ENCODE results near the gene C3AR1. TPM values are rescaled to one million over a fixed set of nuclear protein-coding genes. Genes with fewer than 3 reads are reported as not detected.
A peak's percentile ranks its signal among the peaks of the same experiment; 100 is the strongest.

The C3AR1 gene
- total and polyA plus RNA-seq, 5 experiments from 2014 or later, result 0.09 to 6.5 (median 2.0) TPM

DNA sequence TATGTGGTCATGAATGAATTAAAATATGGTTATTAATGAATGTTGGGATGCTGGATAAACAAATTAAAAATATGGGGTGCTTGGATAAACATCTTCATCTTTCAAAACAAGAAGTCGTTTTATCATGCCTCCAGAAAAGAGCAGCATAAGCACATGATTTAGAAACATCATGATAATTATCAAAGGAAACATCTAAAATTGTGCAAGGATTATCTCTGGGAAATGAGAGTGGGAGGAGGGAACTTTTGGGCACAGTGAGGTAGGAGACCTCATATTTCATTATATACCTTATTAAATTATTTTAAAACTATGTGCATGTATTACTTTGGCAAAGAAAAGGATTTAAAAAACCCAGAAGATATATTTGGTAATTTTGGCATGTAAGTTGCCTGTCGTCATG lies 8.9 kb downstream of the C3AR1 start:
- Mint-ChIP-seq H3K27ac (peak overlapping the region in 2 of 10 donors; percentile 25 to 36), H3K27me3 (no peaks in the 10 kb centered on the region), H3K4me1 (peaks cover 0 to 10% (median 0%) of the 10 kb centered on the region in 4 donors), H3K36me3 (peaks cover 0 to 43% (median 17%) of the 10 kb centered on the region in 3 donors), H3K9me3 (no peaks in the 10 kb centered on the region), H3K4me3 (no peak overlapping the region)
- DNase-seq (no peak), ATAC-seq (no peak)
- POLR2A ChIA-PET, result no interaction called here

DNA sequence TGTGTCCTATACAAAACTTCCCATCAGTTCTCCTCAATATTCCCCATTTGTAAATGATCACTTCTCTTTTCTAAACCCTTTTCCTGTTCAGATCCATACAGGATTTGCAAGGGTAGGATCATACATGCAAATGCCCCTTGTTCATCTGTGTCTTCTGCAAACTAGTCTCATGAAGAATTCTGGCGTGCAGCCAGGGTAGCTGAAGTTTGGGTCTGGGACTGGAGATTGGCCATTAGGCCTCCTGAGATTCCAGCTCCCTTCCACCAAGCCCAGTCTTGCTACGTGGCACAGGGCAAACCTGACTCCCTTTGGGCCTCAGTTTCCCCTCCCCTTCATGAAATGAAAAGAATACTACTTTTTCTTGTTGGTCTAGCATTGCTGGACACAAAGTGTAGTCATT lies 11.3 kb downstream of the C3AR1 start:
- Mint-ChIP-seq H3K4me3 (no peak overlapping the region), H3K27me3 (no peaks in the 10 kb centered on the region), H3K27ac (peak overlapping the region in 1 of 10 donors; percentile 25), H3K9me3 (no peaks in the 10 kb centered on the region), H3K36me3 (peaks cover 6 to 64% (median 24%) of the 10 kb centered on the region in 3 donors), H3K4me1 (peaks cover 0 to 15% (median 0%) of the 10 kb centered on the region in 4 donors)
- no peak for DNase-seq
- ATAC-seq, result no peak
- POLR2A ChIA-PET, result no interaction called here

- POLR2A ChIA-PET, result interaction anchor here (0.8 kb wide), 1 partner anchor 30 kb away, joined by 3 read pairs; no protein-coding TSS in a partner anchor
- H3K4me3 Mint-ChIP-seq, result no peak overlapping the region
- DNase-seq (no peak), ATAC-seq (no peak)
- peaks cover 16 to 79% (median 40%) of the 10 kb centered on the region in 3 donors for H3K36me3 Mint-ChIP-seq
- H3K4me1 Mint-ChIP-seq, result peaks cover 0 to 15% (median 1%) of the 10 kb centered on the region in 4 donors
- H3K9me3 Mint-ChIP-seq, result no peaks in the 10 kb centered on the region
- H3K27ac Mint-ChIP-seq, result peak overlapping the region in 3 of 10 donors; percentile 24 to 66 (median 46)
- no peaks in the 10 kb centered on the region for H3K27me3 Mint-ChIP-seq
Measured at GRCh38 chr12:8052679-8053078, 13.5 kb downstream of the C3AR1 start.

DNA sequence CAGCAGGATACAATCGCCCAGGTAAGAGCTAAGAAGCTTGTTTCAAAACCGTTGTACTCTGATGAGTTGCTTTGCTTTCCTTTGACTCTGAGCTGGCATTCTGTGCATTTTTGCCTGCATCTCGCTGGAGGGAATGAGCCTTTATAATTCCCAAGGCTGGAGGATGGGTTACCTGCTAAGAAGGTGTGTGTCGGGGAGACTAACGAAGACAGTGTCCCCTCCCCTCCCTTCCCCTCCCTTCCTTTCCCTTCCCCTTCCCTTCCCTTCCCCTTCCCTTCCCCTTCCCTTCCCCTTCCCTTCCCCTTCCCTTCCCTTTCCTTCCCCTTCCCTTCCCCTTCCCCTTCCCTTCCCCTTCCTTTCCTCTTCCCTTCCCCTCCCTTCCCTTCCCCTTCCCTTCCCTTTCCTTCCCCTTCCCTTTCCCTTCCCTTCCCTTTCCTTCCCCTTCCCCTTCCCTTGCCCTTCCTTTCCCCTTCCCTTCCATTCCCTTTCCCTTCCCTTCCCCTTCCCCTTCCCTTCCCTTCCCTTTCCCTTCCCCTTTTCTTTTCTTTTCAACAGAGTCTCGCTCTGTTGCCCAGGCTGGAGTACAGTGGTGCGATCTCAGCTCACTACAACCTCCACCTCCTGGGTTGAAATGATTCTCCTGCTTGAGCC lies 15.4 kb downstream of the C3AR1 start:
- Mint-ChIP-seq H3K4me1 (peaks cover 0 to 20% (median 8%) of the 10 kb centered on the region in 4 donors), H3K9me3 (no peaks in the 10 kb centered on the region), H3K27ac (peak overlapping the region in 3 of 10 donors; percentile 28 to 86 (median 51)), H3K4me3 (no peak overlapping the region), H3K36me3 (peaks cover 16 to 96% (median 53%) of the 10 kb centered on the region in 3 donors), H3K27me3 (no peaks in the 10 kb centered on the region)
- ATAC-seq (no peak), DNase-seq (no peak)
- POLR2A ChIA-PET, result interaction anchor here (0.6 kb wide), 1 partner anchor 17 kb away, joined by 3 read pairs; no protein-coding TSS in a partner anchor

DNA sequence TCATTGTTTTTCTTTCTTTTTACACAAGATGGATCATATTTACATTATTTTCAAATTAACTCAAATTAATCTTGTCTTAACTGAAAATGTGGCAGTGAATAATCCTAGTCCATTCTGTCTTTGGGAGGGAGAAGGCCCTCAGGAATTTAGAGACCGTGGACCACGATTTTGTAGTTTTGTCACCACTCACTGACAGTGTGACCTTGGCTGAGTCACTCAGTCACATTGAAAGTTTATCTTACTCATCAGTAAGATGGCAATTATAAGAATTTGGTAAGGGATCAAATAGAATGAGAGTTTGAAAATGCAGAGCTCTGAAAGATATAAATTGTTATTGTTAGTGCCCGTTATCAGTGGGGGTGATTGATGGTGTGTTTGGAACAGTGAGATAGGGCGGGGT lies 17.3 kb downstream of the C3AR1 start:
- no peak for DNase-seq
- POLR2A ChIA-PET, result no interaction called here
- H3K4me1 Mint-ChIP-seq, result peaks cover 0 to 21% (median 8%) of the 10 kb centered on the region in 4 donors
- H3K4me3 Mint-ChIP-seq, result no peak overlapping the region
- ATAC-seq, result no peak
- H3K27me3 Mint-ChIP-seq, result no peaks in the 10 kb centered on the region
- no peaks in the 10 kb centered on the region for H3K9me3 Mint-ChIP-seq
- peak overlapping the region in 1 of 10 donors; percentile 53 for H3K27ac Mint-ChIP-seq
- H3K36me3 Mint-ChIP-seq, result peaks cover 22 to 96% (median 48%) of the 10 kb centered on the region in 3 donors

DNA sequence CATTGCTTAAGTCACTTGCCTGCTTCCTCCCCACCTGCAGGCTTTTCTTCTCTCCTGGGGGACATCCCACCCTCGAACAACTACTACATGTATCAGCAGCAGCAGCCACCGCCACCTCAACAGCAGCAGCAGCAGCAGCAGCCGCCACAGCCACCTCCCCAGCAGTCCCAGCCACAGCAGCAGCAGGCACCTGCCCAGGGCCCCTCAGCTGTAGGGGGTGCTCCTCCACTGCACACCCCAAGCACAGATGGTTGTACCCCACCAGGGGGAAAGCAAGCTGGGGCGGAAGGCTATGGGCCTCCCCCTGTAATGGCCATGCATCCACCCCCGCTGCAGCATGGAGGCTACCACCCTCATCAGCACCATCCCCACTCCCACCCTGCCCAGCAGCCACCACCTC lies 18.3 kb downstream of the C3AR1 start:
- DNase-seq (no peak), ATAC-seq (no peak)
- H3K4me3 Mint-ChIP-seq, result no peak overlapping the region
- H3K9me3 Mint-ChIP-seq, result no peaks in the 10 kb centered on the region
- POLR2A ChIA-PET, result no interaction called here
- peak overlapping the region in 2 of 10 donors; percentile 7 to 39 for H3K27ac Mint-ChIP-seq
- H3K27me3 Mint-ChIP-seq, result no peaks in the 10 kb centered on the region
- peaks cover 0 to 21% (median 8%) of the 10 kb centered on the region in 4 donors for H3K4me1 Mint-ChIP-seq
- peaks cover 25 to 96% (median 51%) of the 10 kb centered on the region in 3 donors for H3K36me3 Mint-ChIP-seq

GRCh38 chr12:8045952-8046944 lies 19.9 kb downstream of the C3AR1 start:
- Mint-ChIP-seq H3K27me3 (no peaks in the 10 kb centered on the region), H3K36me3 (peaks cover 25 to 96% (median 50%) of the 10 kb centered on the region in 3 donors), H3K9me3 (no peaks in the 10 kb centered on the region), H3K4me3 (no peak overlapping the region), H3K27ac (peak overlapping the region in 5 of 10 donors; percentile 8 to 77 (median 74)), H3K4me1 (peaks cover 0 to 19% (median 8%) of the 10 kb centered on the region in 4 donors)
- DNase-seq, result peak; percentile 65 to 90 (median 78)
- ATAC-seq, result peak; percentile 81 to 91
- POLR2A ChIA-PET, result interaction anchor here (0.7 to 2.8 kb wide), 4 partner anchors 19 to 113 kb away, joined by 3 to 17 read pairs (median 4); partner anchors contain the start of gene C3AR1

DNA sequence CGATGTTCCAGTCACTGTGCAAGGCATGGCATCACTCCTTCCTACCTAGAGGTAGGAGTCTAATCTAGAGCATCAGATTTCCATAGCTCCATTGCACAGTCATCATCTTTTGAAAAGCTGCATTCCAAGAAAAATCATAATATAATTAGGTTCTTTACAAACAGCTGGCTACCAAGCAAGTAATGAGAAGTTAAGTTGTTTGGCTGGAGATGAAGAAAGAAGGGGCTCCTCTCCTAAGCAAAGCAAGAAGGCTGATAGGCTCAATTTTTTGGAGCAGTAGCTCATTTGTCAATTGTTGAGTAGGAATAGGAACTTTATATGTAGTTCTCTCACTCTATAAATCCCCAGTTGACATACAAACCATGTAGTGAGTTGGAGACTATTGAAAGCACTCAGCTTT lies 25.4 kb downstream of the C3AR1 start:
- no peaks in the 10 kb centered on the region for H3K27me3 Mint-ChIP-seq
- no peak for DNase-seq
- POLR2A ChIA-PET, result interaction anchor here (0.7 to 1.0 kb wide), 2 partner anchors 14 to 38 kb away, joined by 4 read pairs; no protein-coding TSS in a partner anchor
- peak overlapping the region in 1 of 10 donors; percentile 34 for H3K27ac Mint-ChIP-seq
- peaks cover 13 to 62% (median 16%) of the 10 kb centered on the region in 3 donors for H3K36me3 Mint-ChIP-seq
- no peaks in the 10 kb centered on the region for H3K9me3 Mint-ChIP-seq
- no peak overlapping the region for H3K4me3 Mint-ChIP-seq
- H3K4me1 Mint-ChIP-seq, result peaks cover 28 to 46% (median 42%) of the 10 kb centered on the region in 4 donors
- no peak for ATAC-seq

DNA sequence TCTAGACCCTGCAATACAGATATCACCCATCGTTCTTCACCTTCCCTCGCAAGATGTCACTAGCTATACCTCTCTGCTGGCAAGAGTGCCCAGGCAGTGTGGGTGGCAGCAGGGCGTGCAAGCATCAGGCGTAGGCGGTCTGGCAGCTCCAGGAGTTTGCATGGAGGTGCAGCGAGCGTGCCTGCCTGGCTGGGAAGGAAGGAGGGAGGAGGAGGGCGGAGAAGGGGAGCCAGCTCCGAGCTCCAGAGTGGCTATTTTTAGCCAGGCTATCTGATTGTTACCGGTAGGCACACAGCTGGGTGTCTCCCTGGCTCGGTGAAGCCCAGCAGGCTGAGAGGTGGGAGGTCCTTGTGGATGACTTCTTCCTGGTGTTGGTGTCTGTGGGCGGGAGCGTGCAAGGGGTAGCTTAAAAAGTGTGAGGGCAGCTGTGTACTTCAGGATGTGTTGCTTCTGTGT lies 27.5 kb downstream of the C3AR1 start:
- Mint-ChIP-seq H3K36me3 (peaks cover 4 to 41% (median 12%) of the 10 kb centered on the region in 3 donors), H3K4me1 (peaks cover 44 to 66% (median 62%) of the 10 kb centered on the region in 4 donors), H3K4me3 (peak overlapping the region; percentile 56 to 91 (median 83)), H3K9me3 (no peaks in the 10 kb centered on the region), H3K27me3 (no peaks in the 10 kb centered on the region), H3K27ac (peak overlapping the region; percentile 61 to 94 (median 79))
- DNase-seq (peak in 3 of 10 donors; percentile 11 to 39 (median 34)), ATAC-seq (peak; percentile 70)
- POLR2A ChIA-PET, result interaction anchor here (0.5 to 2.4 kb wide), 8 partner anchors 12 to 105 kb away, joined by 3 to 28 read pairs (median 4); partner anchors contain the start of gene C3AR1

DNA sequence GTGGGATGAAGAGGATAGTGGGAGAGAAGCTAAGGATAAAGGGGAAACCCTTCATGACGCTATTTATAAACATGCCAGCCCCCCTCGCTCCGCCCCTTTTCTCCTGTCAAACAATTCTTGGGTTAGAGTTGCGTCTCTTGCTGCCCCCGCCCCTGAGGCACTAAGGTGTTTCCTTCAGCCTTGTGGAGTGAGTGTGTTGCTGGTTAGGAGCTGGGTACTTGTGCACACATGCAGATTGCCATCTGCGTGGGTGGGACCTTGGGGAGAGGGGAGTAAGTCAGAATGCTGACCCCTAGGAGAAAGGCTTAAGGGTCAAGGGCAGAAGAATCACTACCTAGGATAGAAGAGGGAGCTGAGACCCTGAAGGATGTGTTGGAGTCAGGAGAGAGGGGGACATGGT lies 28.2 kb downstream of the C3AR1 start:
- Mint-ChIP-seq H3K27ac (peak overlapping the region; percentile 61 to 94 (median 88)), H3K36me3 (peaks cover 4 to 35% (median 8%) of the 10 kb centered on the region in 3 donors), H3K4me3 (peak overlapping the region; percentile 56 to 91 (median 83)), H3K27me3 (no peaks in the 10 kb centered on the region), H3K9me3 (no peaks in the 10 kb centered on the region), H3K4me1 (peaks cover 46 to 73% (median 69%) of the 10 kb centered on the region in 4 donors)
- POLR2A ChIA-PET, result interaction anchor here (0.5 to 2.4 kb wide), 6 partner anchors 11 to 105 kb away, joined by 3 to 28 read pairs (median 4); no protein-coding TSS in a partner anchor
- no peak for DNase-seq
- ATAC-seq, result no peak

DNA sequence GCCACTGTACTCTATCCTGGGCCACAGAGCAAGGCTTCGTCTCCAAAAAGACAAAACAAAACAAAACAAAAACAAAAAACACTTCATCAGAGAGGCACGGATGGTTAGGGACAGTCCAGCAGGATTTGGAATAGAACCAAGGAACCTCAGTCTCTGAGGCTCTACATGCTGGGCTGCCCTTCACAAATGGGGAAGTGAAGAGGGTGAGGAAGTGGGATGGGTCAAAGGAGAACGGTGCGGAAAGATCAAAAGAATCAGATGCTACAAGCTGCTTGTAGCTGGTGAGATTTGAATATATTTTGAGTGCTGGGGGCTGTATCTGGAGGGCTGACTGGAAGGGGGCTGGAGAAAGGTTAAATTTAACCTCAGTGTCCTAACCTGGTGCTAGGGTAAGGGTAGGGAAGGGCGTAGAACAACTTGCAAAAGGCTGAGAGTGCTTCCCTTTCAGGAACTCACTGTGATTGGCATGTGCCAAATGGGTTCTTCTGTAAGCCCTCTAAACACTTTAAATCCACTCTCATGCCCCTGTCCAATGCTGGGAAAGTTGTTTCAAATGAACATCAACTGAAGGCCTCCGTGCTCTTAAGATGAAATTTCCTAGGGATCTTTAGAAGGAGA lies 29.0 kb downstream of the C3AR1 start:
- H3K4me1 Mint-ChIP-seq, result peaks cover 46 to 69% (median 69%) of the 10 kb centered on the region in 4 donors
- H3K9me3 Mint-ChIP-seq, result no peaks in the 10 kb centered on the region
- POLR2A ChIA-PET, result interaction anchor here (1.1 to 2.4 kb wide), 2 partner anchors 10 to 77 kb away, joined by 3 to 28 read pairs; no protein-coding TSS in a partner anchor
- peak overlapping the region; percentile 61 to 91 (median 80) for H3K4me3 Mint-ChIP-seq
- no peaks in the 10 kb centered on the region for H3K27me3 Mint-ChIP-seq
- peak overlapping the region; percentile 32 to 94 (median 86) for H3K27ac Mint-ChIP-seq
- peaks cover 4 to 27% (median 5%) of the 10 kb centered on the region in 3 donors for H3K36me3 Mint-ChIP-seq
- ATAC-seq (no peak), DNase-seq (peak in 2 of 10 donors; percentile 18 to 28)
